Motor neuron (in vitro differentiated cells): ENCODE results near the gene CCDC124. TPM values are rescaled to one million over a fixed set of nuclear protein-coding genes. Genes with fewer than 3 reads are reported as not detected.
A peak's percentile ranks its signal among the peaks of the same experiment; 100 is the strongest.

Experiments
- ATAC-seq, 8 experiments: fragments of 200-7000 bp; cut with Tn5 transposase; replicated peaks in 6 of 8; 2 replicates each; pipeline ENCODE4 v1.8.0; 2021; ENCODE audit warnings: mild to moderate bottlenecking in 8 of 8, moderate library complexity in 8 of 8
- H3K27ac ChIP-seq, 2 donors: fragments of 250-450 bp; sonication (Bioruptor Pico); 2 replicates each; pipeline ENCODE4 v1.9.0; 2021; ENCODE audit warnings: antibody characterized with exemption in 2 of 2, mild to moderate bottlenecking in 2 of 2, moderate library complexity in 1 of 2
- H3K4me1 ChIP-seq, 2 donors: fragments of 250-450 bp; sonication (Bioruptor Pico); replicated peaks in 1 of 2; 2 replicates each; pipeline ENCODE4 v1.6.1; 2021; ENCODE audit warnings: antibody characterized with exemption in 2 of 2, mild to moderate bottlenecking in 2 of 2, moderate library complexity in 1 of 2
- H3K4me3 ChIP-seq, 5 donors: fragments of 250-450 bp; sonication (Bioruptor Pico); 2 replicates each; pipeline ENCODE4 v1.9.0; 2021; ENCODE audit warnings: antibody characterized with exemption in 5 of 5, mild to moderate bottlenecking in 5 of 5, moderate library complexity in 4 of 5
- WGBS, 10 experiments: fragments of 450-650 bp; shearing (Covaris generic); methylation state at CpG; one replicate each; pipeline ENCODE4 v1.0.0; 2022; 5-methylcytosine and 5-hydroxymethylcytosine counted together
- in situ Hi-C, 9 experiments: fragments of 400-800 bp; cut with MboI; loops; one replicate each; pipeline ENCODE4 v1.15.0; 2021; ENCODE audit warnings: low sequenced_read_pairs in 9 of 9, low pct_unique_long_range_greater_than_20kb in 2 of 9; ENCODE audit not compliant: unreplicated experiment in 9 of 9
- total RNA-seq, 8 experiments: library from RNA; unstranded; fragments of 300-600 nt; gene quantifications; 2 replicates each; pipeline versions ENCODE4 v1.2.3 to v1.2.4, GENCODE V29; 2022

CCDC124 gene
- total RNA-seq, 8 experiments from 2014 or later: 39.0 to 116 (median 63.1) TPM

- peaks cover 19 to 22% of the 10 kb centered on the region in 2 donors for H3K4me1 ChIP-seq
- ATAC-seq: peak in 7 of 8 experiments; percentile 45 to 94 (median 76)
- in situ Hi-C loops: no loop called here
- 16% methylated on average over 5 of the region's 59 CpGs; no CpG with 5 or more reads in 9 of the 10 experiments for WGBS, 10 experiments
- no peak within 1 kb of the TSS for H3K27ac ChIP-seq
- peak within 1 kb of the TSS; percentile 41 to 86 (median 54) for H3K4me3 ChIP-seq
Observed at GRCh38 chr19:17966550-17967256, 33.9 kb downstream of the CCDC124 start, which contains the start of gene KCNN1. KCNN1 (plus strand) TSS chr19:17967107; CDS start chr19:17973889, 6,782 bp downstream.

- Histone ChIP-seq H3K4me1 (peaks cover 19 to 22% of the 10 kb centered on the region in 2 donors), H3K4me3 (peak overlapping the region; percentile 41 to 86 (median 54)), H3K27ac (no peak overlapping the region)
- in situ Hi-C loops: no loop called here
- ATAC-seq: peak in 6 of 8 experiments; percentile 42 to 66 (median 53)
- no CpG with 5 or more reads among the region's 35 CpGs for WGBS, 10 experiments
Observed at GRCh38 chr19:17967257-17968051, 34.6 kb downstream of the CCDC124 start.

GRCh38 chr19:17968362-17968761, 35.5 kb downstream of the CCDC124 start:
- ATAC-seq: no peak
- 60 to 70% methylated on average over 1 to 2 of the region's 4 CpGs; no CpG with 5 or more reads in 8 of the 10 experiments for WGBS, 10 experiments
- in situ Hi-C loops: no loop called here
- no peak overlapping the region for H3K27ac ChIP-seq
- peaks cover 19 to 22% of the 10 kb centered on the region in 2 donors for H3K4me1 ChIP-seq
- H3K4me3 ChIP-seq: no peak overlapping the region

GRCh38 chr19:17969096-17969792, 36.4 kb downstream of the CCDC124 start:
- Histone ChIP-seq H3K27ac (no peak overlapping the region), H3K4me3 (no peak overlapping the region), H3K4me1 (peaks cover 19 to 22% of the 10 kb centered on the region in 2 donors)
- no peak for ATAC-seq
- in situ Hi-C loops: no loop called here
- WGBS, 10 experiments: 53 to 82% methylated on average over 2 to 3 of the region's 19 CpGs; no CpG with 5 or more reads in 8 of the 10 experiments

GRCh38 chr19:17972230-17972629, 39.4 kb downstream of the CCDC124 start:
- Histone ChIP-seq H3K4me3 (no peak overlapping the region), H3K27ac (no peak overlapping the region), H3K4me1 (peaks cover 5 to 6% of the 10 kb centered on the region in 2 donors)
- in situ Hi-C loops: no loop called here
- ATAC-seq: no peak
- 0% methylated on average over 1 of the region's 1 CpG; no CpG with 5 or more reads in 8 of the 10 experiments for WGBS, 10 experiments

GRCh38 chr19:17973759-17974158, 40.9 kb downstream of the CCDC124 start:
- Histone ChIP-seq H3K4me3 (no peak overlapping the region), H3K4me1 (no peaks in the 10 kb centered on the region), H3K27ac (no peak overlapping the region)
- in situ Hi-C loops: no loop called here
- WGBS, 10 experiments: 80 to 90% methylated on average over 1 to 13 of the region's 23 CpGs; no CpG with 5 or more reads in 8 of the 10 experiments
- ATAC-seq: no peak

- no peak overlapping the region for H3K4me3 ChIP-seq
- WGBS, 10 experiments: 80 to 100% (median 96%) methylated on average over 1 to 4 of the region's 6 CpGs; no CpG with 5 or more reads in 6 of the 10 experiments
- no peaks in the 10 kb centered on the region for H3K4me1 ChIP-seq
- ATAC-seq: no peak
- no peak overlapping the region for H3K27ac ChIP-seq
- in situ Hi-C loops: no loop called here
Observed at GRCh38 chr19:17974551-17974950, 41.7 kb downstream of the CCDC124 start.

- in situ Hi-C loops: no loop called here
Observed at GRCh38 chr19:17975032-17975431, 42.2 kb downstream of the CCDC124 start.

GRCh38 chr19:17977021-17977420, 44.2 kb downstream of the CCDC124 start:
- no peak overlapping the region for H3K27ac ChIP-seq
- WGBS, 10 experiments: 0 to 100% (median 85%) methylated on average over 1 to 4 of the region's 4 CpGs; no CpG with 5 or more reads in 2 of the 10 experiments
- ATAC-seq: no peak
- H3K4me1 ChIP-seq: no peaks in the 10 kb centered on the region
- in situ Hi-C loops: no loop called here
- H3K4me3 ChIP-seq: no peak overlapping the region

More at GRCh38 chr19:17975032-17975431, 42.2 kb downstream of the CCDC124 start:
- no peaks in the 10 kb centered on the region for H3K4me1 ChIP-seq
- H3K4me3 ChIP-seq: no peak overlapping the region
- no peak overlapping the region for H3K27ac ChIP-seq
- no peak for ATAC-seq
- WGBS, 10 experiments: 50 to 90% (median 53%) methylated on average over 2 to 3 of the region's 8 CpGs; no CpG with 5 or more reads in 7 of the 10 experiments

GRCh38 chr19:17977488-17977887, 44.7 kb downstream of the CCDC124 start:
- H3K4me3 ChIP-seq: no peak overlapping the region
- no peak for ATAC-seq
- WGBS, 10 experiments: 20 to 92% (median 78%) methylated on average over 1 to 7 of the region's 7 CpGs; no CpG with 5 or more reads in 1 of the 10 experiments
- no peaks in the 10 kb centered on the region for H3K4me1 ChIP-seq
- no peak overlapping the region for H3K27ac ChIP-seq
- in situ Hi-C loops: no loop called here

GRCh38 chr19:17981611-17982010, 48.8 kb downstream of the CCDC124 start:
- ATAC-seq: no peak
- Histone ChIP-seq H3K27ac (no peak overlapping the region), H3K4me1 (no peaks in the 10 kb centered on the region), H3K4me3 (no peak overlapping the region)
- 70 to 100% (median 80%) methylated on average over 2 to 6 of the region's 38 CpGs; no CpG with 5 or more reads in 6 of the 10 experiments for WGBS, 10 experiments
- in situ Hi-C loops: no loop called here

- no peak for ATAC-seq
- Histone ChIP-seq H3K27ac (no peak overlapping the region), H3K4me3 (no peak overlapping the region), H3K4me1 (no peaks in the 10 kb centered on the region)
- in situ Hi-C loops: no loop called here
- no CpG with 5 or more reads among the region's 22 CpGs for WGBS, 10 experiments
Observed at GRCh38 chr19:17982430-17982829, 49.6 kb downstream of the CCDC124 start.
